ENCODE measurements around the gene PRKAR2A.

The PRKAR2A gene

GRCh38 chr3:48847504-48848423 lies at the start of gene PRKAR2A:
Gene PRKAR2A, minus strand, starts transcription at chr3:48847874. Its CDS starts 278 bp downstream, at chr3:48847596.
- DNase-seq = peak; percentile 81 to 82

- no peak for DNase-seq
Measured at GRCh38 chr3:48896936-48897335, 49.3 kb upstream of the PRKAR2A start.

- DNase-seq = no peak
Measured at GRCh38 chr3:48894516-48894915, 46.8 kb upstream of the PRKAR2A start.

DNA sequence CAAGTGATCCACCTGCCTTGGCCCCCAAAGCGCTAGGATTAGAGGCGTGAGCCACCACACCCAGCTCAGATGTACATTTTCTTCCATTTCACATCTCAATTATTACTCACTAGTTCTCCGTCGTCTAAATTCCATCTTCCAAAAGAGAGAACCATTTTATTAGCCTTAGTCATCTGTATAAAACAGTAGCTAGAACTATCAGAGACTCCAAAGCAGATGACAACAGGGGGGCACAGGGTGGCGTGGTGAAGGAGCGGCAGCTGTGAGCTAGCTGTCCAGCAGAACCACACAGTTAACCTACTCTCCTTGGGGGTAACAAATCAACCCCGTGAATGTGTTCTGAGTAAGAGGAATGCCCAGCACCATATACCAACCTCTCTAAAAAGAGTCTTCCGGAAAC lies 43.9 kb upstream of the PRKAR2A start:
- DNase-seq = no peak

DNA sequence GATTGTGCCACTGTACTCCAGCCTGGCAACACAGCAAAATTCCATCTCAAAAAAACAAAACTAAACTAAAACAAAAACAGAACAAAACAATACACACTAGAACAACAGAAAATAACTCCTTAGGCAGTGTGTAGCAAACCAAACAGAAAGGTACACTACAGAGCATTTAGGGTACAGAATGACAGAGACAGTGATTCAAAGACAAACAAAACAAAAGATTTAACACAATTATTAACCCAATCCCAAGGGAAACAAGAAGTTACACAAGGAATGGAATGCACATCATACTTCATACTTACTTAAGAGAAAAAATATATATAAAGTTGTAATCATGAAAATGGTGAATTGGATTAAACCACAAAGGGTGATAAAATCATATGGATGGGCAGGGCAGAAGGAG lies 38.1 kb upstream of the PRKAR2A start:
- no peak for DNase-seq

DNA sequence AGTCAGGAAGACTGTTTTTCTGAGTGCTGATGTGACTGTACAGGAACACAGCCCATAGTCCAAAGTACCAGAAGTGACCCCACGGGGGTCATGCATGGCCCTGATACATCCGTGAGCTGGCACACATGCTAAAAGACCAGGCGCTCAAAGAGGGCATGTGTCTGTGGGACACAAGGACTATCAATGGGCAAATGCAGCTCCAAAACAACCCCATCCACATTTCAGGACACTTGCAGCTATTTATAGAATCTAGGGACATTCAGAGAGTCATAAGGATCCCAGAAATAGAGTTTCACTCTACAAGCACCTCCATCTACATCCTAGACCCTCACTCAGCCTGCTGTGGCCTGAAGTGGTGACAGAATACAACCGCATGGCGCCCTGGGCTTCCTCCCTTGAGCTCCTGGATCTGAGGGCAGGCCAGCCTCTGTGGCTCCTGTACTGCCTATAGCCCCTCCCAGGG lies 34.0 kb upstream of the PRKAR2A start:
- no peak for DNase-seq

- no peak for DNase-seq
Measured at GRCh38 chr3:48881006-48881405, 33.3 kb upstream of the PRKAR2A start.

GRCh38 chr3:48879994-48880377 lies 32.3 kb upstream of the PRKAR2A start:
- no peak for DNase-seq

- no peak for DNase-seq
Measured at GRCh38 chr3:48879307-48879993, 31.8 kb upstream of the PRKAR2A start.

DNA sequence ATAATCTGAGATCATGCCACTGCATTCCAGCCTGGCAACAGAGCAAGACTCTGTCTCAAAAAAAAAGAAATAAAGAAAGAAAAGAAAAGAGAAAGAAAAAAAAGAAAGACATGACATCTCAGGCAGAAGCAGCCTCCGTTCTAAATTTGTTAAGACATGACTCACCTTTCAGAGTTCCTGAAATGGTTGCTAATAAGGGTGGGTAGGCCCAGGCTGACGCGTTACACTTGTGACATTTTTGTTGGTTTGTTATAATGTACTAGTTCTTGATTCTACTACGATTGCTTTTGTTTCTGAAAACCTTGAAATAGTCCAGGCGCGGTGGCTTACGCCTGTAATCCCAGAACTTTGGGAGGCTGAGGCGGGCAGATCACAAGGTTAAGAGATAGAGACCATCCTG lies 30.0 kb upstream of the PRKAR2A start:
- DNase-seq = no peak

GRCh38 chr3:48863122-48863521 lies 15.4 kb upstream of the PRKAR2A start:
- no peak for DNase-seq

DNA sequence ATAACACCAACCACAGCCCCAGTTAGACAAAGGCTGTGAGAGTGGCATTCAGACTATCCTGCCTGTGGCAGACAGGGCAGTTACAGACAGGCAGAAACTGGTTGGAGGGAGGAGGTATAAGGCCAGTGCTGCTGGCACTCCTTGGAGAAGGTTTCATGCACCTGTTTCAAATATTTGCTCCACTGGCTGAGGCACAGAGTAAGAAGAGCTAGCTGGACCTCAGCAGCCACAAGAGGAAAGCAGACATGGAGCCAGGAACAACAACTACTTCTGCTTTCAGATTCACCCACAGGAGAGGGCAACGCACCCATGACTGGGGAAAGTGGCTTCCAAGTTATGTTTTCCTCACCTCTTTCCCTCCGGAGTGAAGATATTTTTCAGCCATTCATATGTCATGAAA lies 11.5 kb upstream of the PRKAR2A start:
- no peak for DNase-seq

DNA sequence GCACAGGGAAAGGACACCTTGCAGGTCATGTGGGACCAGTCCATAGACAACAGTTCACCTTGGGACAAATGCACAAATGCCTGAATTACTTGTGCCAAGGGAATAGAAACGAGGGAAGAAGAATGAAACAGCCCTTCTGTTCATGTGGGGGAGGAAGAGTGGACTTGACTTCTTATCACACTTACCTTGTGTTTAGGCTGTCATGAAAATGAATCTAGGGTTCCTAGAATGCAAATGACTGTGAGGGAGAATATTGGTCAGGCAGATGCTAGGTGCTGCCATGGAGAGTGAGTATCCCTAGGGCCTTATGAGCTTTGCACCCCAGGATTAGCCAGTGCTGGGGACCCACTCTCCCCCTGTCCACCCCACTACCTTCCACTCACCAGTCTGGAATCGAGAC lies 11.0 kb upstream of the PRKAR2A start:
- DNase-seq = no peak

DNA sequence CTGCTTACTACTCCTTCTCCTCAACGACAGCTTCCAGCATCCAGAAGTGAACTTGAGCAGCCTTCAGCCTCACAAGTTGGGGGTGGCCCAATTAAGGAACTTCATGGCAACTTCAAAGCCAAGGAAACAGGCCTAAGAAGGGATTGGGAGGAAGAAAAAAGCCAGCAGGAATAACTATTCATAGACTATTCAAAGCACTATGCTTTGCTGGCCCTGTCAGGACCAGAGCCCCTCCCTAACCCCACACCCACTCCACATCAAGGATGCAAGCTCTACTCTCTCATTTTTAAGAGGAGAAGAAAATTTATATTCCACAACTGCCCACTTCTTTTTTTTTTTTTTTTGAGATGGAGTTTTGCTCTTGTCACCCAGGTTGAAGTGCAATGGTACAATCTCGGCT lies 10.0 kb upstream of the PRKAR2A start:
- no peak for DNase-seq

- no peak for DNase-seq
Measured at GRCh38 chr3:48856469-48856868, 8.8 kb upstream of the PRKAR2A start.

- no peak for DNase-seq
Measured at GRCh38 chr3:48855681-48856447, 8.2 kb upstream of the PRKAR2A start.

DNA sequence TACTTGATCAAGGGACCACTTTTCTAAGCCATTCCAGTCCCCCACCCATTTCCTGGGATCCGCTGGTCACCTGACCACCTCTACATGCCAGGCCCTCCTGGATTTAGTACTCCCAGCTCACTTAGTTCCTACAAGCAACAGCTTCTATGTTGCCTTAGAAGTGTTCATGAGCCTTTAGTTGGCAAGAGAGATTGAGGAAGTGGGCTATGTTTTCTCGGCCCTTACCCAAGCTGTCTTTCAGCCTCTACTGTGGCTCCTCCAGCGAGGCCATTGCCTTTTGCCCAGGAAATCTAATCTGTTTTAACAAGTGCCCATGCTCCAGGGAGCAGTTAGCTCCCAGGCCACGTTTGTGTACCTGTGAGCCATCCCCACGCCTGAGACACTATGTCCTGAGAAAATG lies 4.5 kb upstream of the PRKAR2A start:
- DNase-seq = no peak

DNA sequence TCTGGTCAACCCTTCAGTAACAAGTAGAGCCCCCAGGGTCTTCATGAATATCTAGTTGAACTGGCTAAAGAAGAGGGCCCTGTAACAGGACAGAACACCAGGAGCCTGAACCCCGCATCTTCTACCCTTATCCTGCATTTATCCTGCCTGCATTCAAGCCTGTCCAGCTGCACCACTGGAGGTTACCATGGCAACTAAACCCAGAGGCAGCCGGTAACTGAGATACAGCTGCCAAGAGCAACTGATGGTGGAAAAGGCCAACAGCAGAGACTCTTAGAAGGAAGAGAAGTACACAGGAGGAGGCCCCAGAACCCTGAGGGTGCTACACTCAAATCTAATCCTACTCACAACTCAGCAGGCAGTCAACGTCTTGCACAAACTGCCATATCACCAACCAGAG lies 3.7 kb upstream of the PRKAR2A start:
- DNase-seq = peak; percentile 61 to 65

- DNase-seq = no peak
Measured at GRCh38 chr3:48848816-48849515, 1.3 kb upstream of the PRKAR2A start.

GRCh38 chr3:48847053-48847503 lies 596 bp downstream of the PRKAR2A start:
- peak; percentile 75 to 87 for DNase-seq

DNA sequence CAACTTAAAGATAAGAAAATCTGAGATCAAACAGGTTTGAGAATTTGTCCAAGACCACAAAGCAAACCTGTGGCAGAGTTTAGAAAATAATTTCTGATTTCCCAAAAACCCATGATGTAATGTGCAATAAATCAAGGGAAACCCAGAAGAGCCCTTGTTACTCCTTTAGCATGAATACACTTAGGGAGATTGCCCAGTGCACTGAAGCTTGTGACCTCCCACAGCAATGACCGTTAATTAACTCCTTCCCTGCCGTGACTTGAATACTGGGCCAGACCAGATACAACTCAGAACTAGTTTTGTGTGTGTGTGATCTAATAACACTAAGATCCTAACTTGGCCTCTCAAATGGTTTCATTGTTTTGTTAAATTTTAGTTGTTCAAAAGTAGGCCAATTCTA lies 2.5 kb downstream of the PRKAR2A start:
- DNase-seq = no peak

GRCh38 chr3:48837163-48837562 lies 10.5 kb downstream of the PRKAR2A start:
- no peak for DNase-seq

Data from SHP77 (cell line).